ENCODE results near the gene FCMR. TPM values are rescaled to one million over a fixed set of nuclear protein-coding genes. Genes with fewer than 3 reads are reported as not detected.

The FCMR gene
- total and polyA plus RNA-seq, 2 experiments from 2014 or later, result 0.84 TPM; not detected in 1

- Histone ChIP-seq H3K27me3 (ENCODE audit: insufficient read depth) (peaks cover 33% of the 10 kb centered on the region), H3K79me2 (replicated peaks; ENCODE audit: insufficient read depth) (no peaks in the 10 kb centered on the region), H3K27ac (ENCODE audit: low read depth) (no peak overlapping the region), H3F3A (replicated peaks; ENCODE audit: low read depth) (peaks cover 6% of the 10 kb centered on the region; the same call in 1 of the 2 replicates), H3K4me2 (peak overlapping the region; percentile 93; the same call in 1 of the 2 replicates), H3K4me1 (ENCODE audit: insufficient read depth) (peaks cover 4% of the 10 kb centered on the region), H4K20me1 (replicated peaks; ENCODE audit: insufficient read depth) (no peaks in the 10 kb centered on the region), H3K9me2 (ENCODE audit: insufficient read depth) (0 out of 2 replicates have a peak, but pooled peaks cover 4% of the 10 kb centered on the region), H3K36me3 (ENCODE audit: insufficient read depth) (no peaks in the 10 kb centered on the region), H3K4me3 (no peak overlapping the region), H2AFZ (no peak overlapping the region)
- H3K27ac Mint-ChIP-seq, result no peak overlapping the region
- peaks cover 19% of the 10 kb centered on the region for H3K4me1 Mint-ChIP-seq
- H3K36me3 Mint-ChIP-seq (ENCODE audit: low read depth), result no peaks in the 10 kb centered on the region
- no peaks in the 10 kb centered on the region for H3K9me3 Mint-ChIP-seq
- peak overlapping the region; percentile 36; the same call in 2 of the 3 replicates for H3K4me3 Mint-ChIP-seq
- DNase-seq (ENCODE audit: low spot score), result no peak
- ATAC-seq, result no peak
- no peak for TF ChIP-seq STAT1 (IDR thresholded peaks at IDR 0.05; ENCODE audit: unreplicated experiment)
- peaks cover 23% of the 10 kb centered on the region for H3K27me3 Mint-ChIP-seq (ENCODE audit: insufficient read depth, low read depth, poor library complexity)
Observed at GRCh38 chr1:206908038-206908437, 13.7 kb downstream of the FCMR start.

GRCh38 chr1:206907304-206907991 is 14.3 kb downstream of the FCMR start:
- H3K27ac ChIP-seq (ENCODE audit: low read depth), result no peak overlapping the region
- H3K36me3 ChIP-seq (ENCODE audit: insufficient read depth), result no peaks in the 10 kb centered on the region
- H3F3A ChIP-seq (replicated peaks; ENCODE audit: low read depth), result peaks cover 6% of the 10 kb centered on the region; the same call in 1 of the 2 replicates
- DNase-seq (ENCODE audit: low spot score), result peak; percentile 81
- H3K27me3 ChIP-seq (ENCODE audit: insufficient read depth), result peaks cover 33% of the 10 kb centered on the region
- Mint-ChIP-seq H3K9me3 (no peaks in the 10 kb centered on the region), H3K27ac (no peak overlapping the region), H3K4me3 (peak overlapping the region; percentile 36; the same call in 2 of the 3 replicates), H3K27me3 (ENCODE audit: insufficient read depth, low read depth, poor library complexity) (peaks cover 23% of the 10 kb centered on the region), H3K36me3 (ENCODE audit: low read depth) (no peaks in the 10 kb centered on the region), H3K4me1 (peaks cover 19% of the 10 kb centered on the region)
- H3K9me2 ChIP-seq (ENCODE audit: insufficient read depth), result 0 out of 2 replicates have a peak, but pooled peaks cover 4% of the 10 kb centered on the region
- H3K79me2 ChIP-seq (replicated peaks; ENCODE audit: insufficient read depth), result no peaks in the 10 kb centered on the region
- peak overlapping the region; percentile 96 for H2AFZ ChIP-seq
- peak; percentile 18 for ATAC-seq
- H4K20me1 ChIP-seq (replicated peaks; ENCODE audit: insufficient read depth), result no peaks in the 10 kb centered on the region
- TF ChIP-seq CTCF (conservative IDR thresholded peaks at IDR 0.05; ENCODE audit: low read depth in 2 of 2) (peak; percentile 62 to 79), EZH2 (IDR thresholded peaks at IDR 0.05; ENCODE audit: low read depth, unreplicated experiment) (no peak), REST (IDR thresholded peaks at IDR 0.05; ENCODE audit: unreplicated experiment) (no peak)
- H3K4me3 ChIP-seq, result no peak overlapping the region
- H3K4me2 ChIP-seq, result no peak overlapping the region
- peaks cover 4% of the 10 kb centered on the region for H3K4me1 ChIP-seq (ENCODE audit: insufficient read depth)
